Myocyte (in vitro differentiated cells): ENCODE results near the gene ZFC3H1. TPM values are rescaled to one million over a fixed set of nuclear protein-coding genes. Genes with fewer than 3 reads are reported as not detected.
"Not testable (repeated sequence)": the region's sequence is repeated elsewhere in the genome, so short reads cannot be mapped to it uniquely, and the experiment has no call there.

ENCODE experiments used
- DNase-seq: peaks from one replicate; pipeline ENCODE4 v3.0.0-alpha.2; 2012; ENCODE audit warnings: low read depth
- polyA plus RNA-seq: library from polyadenylated mRNA; unstranded; fragments of >200 nt; gene quantifications from one replicate; pipeline ENCODE4 v1.2.1, GENCODE V29; 2012; ENCODE audit warnings: missing spikeins
- total RNA-seq: library from RNA; depleted of rRNA; stranded (reverse); fragments of >200 nt; gene quantifications from 2 replicates; pipeline ENCODE4 v1.2.3, GENCODE V29; 2014

ZFC3H1 gene, protein sequence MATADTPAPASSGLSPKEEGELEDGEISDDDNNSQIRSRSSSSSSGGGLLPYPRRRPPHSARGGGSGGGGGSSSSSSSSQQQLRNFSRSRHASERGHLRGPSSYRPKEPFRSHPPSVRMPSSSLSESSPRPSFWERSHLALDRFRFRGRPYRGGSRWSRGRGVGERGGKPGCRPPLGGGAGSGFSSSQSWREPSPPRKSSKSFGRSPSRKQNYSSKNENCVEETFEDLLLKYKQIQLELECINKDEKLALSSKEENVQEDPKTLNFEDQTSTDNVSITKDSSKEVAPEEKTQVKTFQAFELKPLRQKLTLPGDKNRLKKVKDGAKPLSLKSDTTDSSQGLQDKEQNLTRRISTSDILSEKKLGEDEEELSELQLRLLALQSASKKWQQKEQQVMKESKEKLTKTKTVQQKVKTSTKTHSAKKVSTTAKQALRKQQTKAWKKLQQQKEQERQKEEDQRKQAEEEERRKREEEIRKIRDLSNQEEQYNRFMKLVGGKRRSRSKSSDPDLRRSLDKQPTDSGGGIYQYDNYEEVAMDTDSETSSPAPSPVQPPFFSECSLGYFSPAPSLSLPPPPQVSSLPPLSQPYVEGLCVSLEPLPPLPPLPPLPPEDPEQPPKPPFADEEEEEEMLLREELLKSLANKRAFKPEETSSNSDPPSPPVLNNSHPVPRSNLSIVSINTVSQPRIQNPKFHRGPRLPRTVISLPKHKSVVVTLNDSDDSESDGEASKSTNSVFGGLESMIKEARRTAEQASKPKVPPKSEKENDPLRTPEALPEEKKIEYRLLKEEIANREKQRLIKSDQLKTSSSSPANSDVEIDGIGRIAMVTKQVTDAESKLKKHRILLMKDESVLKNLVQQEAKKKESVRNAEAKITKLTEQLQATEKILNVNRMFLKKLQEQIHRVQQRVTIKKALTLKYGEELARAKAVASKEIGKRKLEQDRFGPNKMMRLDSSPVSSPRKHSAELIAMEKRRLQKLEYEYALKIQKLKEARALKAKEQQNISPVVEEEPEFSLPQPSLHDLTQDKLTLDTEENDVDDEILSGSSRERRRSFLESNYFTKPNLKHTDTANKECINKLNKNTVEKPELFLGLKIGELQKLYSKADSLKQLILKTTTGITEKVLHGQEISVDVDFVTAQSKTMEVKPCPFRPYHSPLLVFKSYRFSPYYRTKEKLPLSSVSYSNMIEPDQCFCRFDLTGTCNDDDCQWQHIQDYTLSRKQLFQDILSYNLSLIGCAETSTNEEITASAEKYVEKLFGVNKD (N-terminal part only)
- 16.7 and 24.9 TPM in 2 replicates for total RNA-seq
- polyA plus RNA-seq: 17.0 TPM

DNA sequence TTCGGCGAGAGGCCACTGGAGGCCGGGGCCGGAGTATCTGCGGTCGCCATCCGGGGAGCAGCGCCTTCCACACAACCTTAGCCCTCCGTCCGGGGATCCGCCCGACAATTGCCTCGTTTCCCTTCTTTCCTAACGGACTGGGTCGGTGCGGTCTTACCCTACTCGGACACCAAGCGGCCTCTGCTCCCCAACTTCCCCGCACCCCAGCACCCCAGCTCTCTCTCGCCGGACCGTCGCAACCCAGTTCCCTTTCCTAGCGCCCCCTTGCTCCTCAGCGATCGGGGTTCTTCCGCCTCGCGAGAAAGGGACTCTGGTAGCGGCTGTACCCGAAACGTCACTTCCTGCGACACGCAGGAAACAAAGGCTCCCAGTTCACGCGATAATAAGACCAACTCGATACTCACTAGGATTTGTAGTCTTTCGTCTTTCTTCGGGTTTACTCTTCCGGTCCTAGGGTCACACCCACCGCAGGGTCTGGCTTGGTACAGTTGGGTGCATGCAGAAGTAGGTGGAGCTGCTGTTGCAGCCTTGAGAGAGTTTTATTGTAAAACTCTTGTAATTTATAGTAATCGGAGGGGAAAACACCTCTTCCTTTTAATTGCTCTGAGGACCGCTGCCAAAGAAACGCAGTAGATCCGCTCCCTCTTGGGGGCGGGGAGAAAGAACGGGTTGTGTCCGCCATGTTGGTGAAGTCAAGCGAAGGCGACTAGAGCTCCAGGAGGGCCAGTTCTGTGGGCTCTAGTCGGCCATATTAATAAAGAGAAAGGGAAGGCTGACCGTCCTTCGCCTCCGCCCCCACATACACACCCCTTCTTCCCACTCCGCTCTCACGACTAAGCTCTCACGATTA is at the start of gene ZFC3H1, which contains the start of gene THAP2:
ZFC3H1 (minus strand) TSS at position 288 of the 850 bp plus-strand sequence; CDS start at position 50, 238 bp downstream.
THAP2 (plus strand) TSS at position 741 of the 850 bp plus-strand sequence. CDS start 209 bp downstream, outside the sequence.
- DNase-seq: peak; percentile 100

DNA sequence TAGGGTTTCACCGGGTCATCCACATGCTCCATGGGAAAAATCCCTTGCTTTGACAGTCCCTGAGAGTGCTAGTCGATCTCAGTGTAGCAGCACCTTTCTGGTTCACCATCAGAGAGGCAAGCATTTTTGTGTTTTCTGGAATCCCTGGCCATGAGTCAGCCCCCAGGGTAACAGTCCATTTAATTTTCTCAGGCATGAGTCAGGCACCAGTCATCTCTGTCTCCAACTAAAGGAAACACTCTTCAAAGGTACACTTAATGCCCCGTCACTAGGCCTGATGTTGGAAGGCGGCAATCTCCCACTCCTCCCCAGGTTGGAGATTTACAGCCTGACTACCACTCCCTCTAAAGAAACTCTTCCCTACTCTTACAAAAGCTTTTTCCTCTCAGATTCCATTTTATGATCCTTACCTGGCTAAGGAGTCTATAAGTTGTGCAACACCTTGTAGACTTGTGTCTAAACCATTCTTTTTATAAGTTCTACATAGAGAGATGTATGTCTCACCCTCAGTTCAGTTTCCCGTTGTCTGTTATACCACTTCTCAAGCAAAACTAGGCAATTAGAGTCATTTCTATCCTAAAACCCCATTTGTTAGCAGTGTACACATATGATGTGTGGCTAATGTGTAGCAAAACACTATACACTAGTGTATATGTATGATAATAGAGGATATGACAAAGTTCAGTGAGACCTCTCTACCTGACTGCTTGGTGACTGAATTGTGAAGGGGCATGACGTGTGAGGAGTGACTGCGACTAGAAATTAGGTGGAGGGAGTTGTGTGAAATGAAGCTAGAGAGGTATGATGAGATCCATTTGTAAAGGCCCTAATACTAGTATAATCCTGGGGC is 46.9 kb upstream of the ZFC3H1 start:
- DNase-seq: peak; percentile 40

DNA sequence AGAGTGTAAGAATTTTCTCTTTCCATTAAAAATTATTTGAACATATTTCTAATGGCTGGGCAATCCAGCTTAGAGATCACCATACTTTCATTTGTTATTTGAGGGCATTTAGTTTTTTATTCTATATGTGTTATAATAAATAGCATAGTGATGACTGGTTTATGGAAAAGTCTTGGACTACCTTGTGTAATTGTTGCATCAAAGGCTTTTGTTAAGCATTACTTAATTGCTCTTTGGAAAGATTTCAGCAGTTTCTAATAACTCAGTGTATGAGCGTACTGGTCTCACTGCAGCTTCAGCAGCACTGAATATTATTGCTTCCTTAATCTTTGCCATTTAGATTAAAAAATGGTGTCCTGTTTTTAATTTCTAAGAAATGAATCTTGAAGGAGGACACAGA is 45.0 kb upstream of the ZFC3H1 start:
- DNase-seq: no peak

DNA sequence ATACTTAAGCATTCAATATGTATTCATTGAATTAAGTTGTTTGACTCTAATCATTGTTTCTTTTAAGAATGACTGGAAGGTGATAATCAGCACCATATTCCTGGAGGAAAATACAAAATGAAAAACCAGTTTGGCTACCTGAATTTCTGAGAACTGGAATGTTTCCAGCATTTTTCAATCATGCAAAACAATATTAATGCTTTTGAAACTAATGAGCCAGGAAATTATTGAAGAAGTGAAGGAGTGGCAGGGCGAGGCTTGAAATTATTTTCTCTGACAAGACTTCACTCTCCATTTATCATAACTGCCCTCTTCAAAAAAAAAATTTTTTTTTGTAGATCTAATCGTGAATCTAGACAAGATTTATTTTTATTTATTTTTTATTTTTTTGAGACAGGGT is 41.3 kb upstream of the ZFC3H1 start:
- no peak for DNase-seq

DNA sequence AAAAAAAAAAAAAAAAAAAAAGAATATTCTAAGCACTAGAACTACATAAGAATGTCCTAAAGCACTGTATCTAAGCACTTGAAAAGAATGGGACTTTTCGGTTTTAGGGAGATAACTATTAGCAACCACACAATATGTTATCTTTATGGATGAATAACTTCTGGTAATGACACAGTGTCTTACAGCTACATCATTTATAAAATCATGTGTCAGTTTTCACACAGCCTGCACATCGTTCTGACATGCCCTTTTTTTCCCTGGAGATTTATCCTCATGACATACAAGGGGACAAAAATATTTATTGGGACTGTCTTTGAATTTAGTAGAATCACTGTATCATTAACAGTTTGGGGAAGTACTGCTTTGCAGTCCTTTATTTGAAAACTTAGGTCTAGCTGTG is 39.6 kb upstream of the ZFC3H1 start:
- DNase-seq: no peak

DNA sequence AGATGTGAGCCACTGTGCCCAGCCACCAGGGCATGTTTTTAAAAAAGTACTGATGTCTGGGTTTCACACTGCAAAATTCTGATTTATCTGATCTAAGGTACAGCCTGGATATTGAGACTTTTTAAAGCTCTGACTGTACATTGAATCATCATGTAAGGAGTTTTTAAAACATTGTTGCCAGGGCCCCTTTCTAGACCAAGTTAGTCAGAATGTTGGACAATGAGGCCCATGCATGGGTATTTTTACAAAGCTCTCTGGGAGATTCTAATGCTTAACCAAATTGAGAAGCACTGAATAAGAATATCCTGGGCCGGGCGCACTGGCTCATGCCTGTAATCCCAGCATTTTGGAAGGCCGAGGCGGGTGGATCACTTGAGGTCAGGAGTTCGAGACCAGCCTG is 38.9 kb upstream of the ZFC3H1 start:
- no peak for DNase-seq

DNA sequence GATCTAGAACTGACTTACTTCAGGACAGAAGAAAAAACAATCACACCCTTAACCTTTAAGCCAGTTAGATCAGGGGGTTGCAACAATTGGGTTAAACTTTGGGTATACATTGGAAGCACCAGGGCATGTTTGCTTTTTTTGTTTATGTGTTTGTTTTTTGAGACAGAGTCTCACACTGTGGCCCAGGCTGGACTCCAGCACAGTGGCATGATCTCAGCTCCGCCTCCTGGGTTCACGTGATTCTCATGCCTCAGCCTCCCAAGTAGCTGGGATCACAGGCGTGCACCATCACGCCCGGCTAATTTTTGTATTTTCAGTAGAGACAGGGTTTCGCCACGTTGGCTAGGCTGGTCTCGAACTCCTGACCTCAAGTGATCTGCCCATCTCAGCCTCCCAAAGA is 38.5 kb upstream of the ZFC3H1 start:
- not testable (repeated sequence) for DNase-seq

DNA sequence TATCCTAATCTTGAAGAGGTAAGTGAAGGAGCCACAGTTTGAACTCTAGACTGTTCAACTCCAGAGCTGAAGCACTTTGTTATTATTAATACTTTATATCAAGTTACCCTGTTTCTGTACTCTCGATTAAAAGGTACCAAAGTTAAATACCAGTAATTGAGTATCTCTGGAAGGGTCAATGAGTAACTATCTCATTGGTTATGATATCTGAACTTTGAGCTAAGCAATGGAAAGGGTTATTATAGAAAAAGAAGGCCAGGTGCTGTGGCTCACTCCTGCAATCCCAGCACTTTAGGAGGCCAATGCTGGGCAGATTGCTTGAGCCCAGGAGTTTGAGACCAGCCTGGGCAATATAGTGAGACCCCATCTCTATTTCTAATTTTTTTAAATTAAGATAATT is 32.1 kb upstream of the ZFC3H1 start:
- no peak for DNase-seq

DNA sequence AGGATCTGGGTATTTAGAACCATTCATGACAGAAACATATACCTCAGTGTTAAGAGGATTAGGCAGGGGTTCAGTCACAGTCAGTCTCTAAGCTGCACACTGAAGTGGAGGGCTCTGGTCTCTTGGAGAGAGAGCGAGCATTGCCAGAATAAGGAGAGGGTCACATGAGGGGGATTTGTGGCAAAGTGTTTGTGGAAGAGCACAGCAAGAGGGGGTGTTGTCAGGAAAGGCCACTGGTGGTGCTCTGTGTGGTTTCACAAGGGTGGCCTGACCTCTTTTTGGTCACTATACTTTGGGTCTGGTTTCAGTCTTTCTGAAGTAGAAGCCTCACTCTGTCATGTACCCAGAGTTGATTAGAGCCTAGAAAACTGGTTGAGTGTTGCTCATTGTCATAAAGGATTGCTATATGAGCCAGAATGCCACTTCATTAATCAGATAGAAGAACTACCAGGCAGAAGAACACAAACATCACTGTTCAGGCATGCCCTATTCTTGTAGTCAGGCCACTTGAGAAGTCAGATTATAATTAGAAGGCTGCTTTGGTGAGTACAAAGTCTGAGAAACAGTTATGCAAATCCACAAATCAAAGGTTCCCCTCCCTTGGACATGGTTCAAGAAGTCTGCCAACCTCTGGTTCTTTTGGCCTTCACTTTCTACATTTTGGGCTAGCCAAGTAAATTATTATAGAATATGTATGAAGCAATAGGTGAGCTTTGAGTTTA is 30.6 kb upstream of the ZFC3H1 start:
- DNase-seq: peak; percentile 64

DNA sequence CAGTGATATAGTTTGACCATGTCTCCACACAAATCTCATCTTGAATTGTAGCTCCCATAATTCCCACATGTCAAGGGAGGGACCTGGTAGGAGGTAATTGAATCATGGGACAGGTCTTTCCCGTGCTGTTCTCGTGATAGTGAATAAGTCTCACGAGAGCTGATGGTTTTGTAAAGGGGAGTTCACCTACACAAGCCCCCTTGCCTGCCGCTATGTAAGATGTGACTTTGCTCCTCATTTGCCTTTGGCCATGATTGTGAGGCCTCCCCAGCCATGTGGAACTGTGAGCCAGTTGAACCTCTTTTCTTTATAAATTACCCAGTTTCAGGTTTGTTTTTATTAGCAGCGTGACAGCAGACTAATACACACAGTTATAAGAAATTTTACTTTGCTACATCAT is 30.0 kb upstream of the ZFC3H1 start:
- not testable (repeated sequence) for DNase-seq

DNA sequence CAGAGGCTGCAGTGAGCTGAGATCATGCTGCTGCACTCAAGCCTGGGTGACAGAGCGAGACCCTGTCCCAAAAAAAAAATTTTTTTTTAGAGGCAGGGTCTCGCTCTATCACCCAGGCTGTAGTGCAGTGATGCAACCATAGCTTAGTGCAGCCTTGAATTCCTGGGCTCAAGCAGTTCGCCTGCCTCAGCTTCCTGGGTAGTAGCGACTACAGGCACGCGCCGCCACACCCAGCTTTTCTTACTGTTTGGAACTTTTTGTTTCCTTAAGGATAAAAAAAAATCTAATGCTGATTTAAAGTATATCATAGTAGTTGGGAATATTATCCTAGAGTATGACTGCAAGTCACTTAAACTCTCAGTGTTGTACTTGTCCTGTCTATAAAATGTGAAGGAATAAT is 29.5 kb upstream of the ZFC3H1 start:
- no peak for DNase-seq

DNA sequence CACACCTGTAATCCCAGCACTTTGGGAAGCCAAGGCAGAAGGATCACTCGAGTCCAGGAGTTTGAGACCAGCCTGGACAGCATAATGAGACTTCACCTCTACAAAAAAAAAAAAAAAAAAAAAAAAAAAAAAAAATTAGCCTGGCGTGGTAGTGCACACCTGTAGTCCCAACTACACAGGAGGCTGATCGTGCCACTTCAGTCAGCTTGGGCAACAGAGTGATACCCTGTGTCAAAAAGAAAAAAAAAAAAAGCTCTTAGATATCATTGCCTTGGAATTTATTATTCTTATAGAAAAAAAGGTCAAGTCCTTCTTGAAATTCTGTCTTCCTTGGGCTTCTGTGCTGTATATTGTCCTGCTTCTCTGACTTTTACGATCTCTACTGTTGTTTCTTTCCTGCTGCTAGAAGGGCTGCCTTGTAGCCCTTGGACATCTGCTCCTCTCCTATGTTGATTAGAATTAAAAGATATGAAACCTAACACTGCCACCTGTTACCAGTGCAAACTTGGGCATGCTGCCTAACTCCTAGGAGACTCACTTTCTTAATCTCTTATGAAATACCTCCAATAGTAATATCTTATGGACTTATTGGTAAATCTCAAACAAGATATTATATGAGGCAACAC is 28.0 kb upstream of the ZFC3H1 start:
- DNase-seq: peak; percentile 71

DNA sequence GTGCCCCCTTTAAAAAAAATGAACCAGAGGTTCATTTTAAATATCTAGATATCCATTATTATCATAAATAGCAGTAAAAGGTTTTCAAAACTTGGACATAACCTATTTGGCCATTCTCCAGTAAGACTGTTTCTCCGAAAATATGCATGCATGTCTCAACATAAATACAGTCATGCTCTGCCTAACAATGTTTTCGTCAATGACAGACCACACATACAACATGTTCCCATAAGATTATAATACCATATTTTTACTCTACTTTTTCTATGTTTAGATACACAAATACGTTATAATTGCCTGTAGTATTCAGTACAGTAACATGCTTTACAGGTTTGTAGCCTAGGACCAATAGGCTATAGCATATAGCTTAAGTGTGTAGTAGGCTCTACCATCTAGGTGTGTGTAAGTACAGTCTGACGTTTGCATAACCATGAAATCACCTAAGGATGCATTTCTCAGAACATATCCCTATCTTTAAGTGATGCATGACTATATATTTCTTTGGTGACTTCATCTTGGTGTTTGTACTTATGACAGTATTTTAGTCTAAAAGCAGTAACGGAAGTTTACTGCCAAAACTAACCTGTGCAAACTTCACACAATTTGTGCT is 25.4 kb upstream of the ZFC3H1 start:
- DNase-seq: no peak

DNA sequence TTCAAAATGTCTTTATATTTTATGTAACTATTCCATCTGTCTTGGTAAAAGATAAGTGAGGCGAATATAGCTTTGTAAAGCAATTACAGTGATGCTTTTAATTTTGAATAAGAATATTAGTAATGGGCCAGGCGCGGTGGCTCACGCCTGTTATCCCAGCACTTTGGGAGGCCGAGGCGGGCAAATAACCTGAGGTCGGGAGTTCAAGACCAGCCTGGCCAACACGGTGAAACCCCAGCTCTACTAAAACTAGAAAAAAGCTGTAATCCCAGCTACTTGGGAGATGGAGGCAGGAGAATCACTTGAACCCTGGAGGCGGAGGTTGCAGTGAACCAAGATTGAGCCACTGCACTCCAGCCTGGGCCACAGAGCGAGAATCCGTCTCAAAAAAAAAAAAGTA is 23.5 kb upstream of the ZFC3H1 start:
- not testable (repeated sequence) for DNase-seq

DNA sequence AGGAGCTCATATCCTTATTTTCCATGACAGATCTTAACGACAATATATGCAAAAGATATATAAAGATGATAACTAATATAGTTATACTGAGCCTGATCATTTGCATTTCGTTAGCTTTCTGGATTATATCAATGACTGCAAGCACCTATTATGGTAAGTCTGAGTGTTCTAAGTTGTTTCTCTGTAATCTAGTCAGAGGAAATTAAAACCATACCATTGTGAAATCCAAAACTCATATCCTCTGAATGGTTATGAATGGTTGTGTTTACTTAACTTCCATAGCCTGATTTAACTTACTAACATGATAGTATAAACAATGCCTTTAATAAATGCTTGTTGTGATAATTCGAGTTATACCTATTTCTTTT is 23.0 kb upstream of the ZFC3H1 start:
- no peak for DNase-seq

DNA sequence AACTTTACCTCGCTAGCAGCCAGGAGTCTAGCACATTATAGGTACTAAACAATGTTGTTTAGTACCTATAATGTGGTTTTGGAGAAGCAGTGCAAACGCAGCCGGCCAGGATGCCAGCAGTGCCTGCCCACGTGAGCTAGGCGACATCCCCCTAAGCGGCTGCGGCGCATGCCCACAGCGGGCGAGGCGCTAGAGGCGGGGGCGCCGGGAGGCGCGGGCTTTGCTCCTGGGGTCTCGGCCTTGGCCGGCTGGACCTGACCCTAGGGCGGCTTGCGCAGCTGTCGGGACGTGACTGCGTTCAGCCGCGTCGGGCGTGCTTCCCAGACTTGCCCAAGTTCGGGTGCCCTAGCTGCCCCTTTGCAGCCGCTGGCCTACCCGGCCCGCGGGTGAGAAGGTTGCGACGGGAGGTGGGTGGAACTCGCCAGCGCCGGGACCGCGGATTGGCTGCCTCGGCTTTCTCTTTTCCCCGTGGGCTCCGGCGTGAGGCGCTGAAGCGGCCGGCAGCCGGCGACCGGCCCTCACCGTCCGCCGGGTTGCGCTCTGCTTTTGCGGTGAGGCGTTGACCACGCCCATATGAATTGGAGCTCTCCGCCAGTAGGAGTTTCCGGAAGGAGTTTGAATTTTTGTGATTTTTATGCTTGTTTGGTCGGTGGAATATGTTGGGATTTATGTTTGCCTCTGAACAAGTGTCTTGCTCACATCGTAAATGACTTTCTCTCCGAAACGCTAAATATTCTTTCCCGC is 22.4 kb upstream of the ZFC3H1 start, which contains the start of gene TMEM19:
TMEM19 (plus strand) TSS at position 169 of the 744 bp plus-strand sequence. CDS start 599 bp downstream, outside the sequence.
- peak; percentile 94 for DNase-seq
